ENCODE results near the gene SLAMF1. TPM values are rescaled to one million over a fixed set of nuclear protein-coding genes. Genes with fewer than 3 reads are reported as not detected.
A peak's percentile ranks its signal among the peaks of the same experiment; 100 is the strongest.

Gene SLAMF1
- total and polyA plus RNA-seq, 4 donors, result 0.09 to 1.1 (median 0.17) TPM

DNA sequence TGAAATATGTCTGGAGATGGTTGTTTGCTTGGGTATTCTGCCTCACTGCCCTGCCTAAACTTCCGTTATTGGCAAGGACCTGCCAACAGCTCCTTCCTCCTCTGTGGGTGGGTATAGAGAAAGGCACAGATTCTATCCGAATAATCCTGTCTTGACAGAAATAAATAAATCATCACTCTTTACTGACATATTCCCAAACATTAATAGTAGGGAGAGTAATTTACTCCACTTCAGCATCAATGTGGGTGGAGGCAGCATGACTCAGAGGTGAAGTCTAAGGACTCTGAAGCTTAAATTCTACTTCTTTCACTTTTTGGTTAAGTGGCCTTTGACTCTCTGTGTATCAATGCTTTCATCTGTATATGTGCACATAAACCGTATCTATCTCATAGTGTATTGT, 70.5 kb downstream of the SLAMF1 start:
- Histone ChIP-seq H3K9me3 (ENCODE audit: control insufficient read depth in 4 of 4, low read length in 3 of 4) (no peaks in the 10 kb centered on the region), H3K27me3 (ENCODE audit: control insufficient read depth in 4 of 4, insufficient read depth in 4 of 4, low read length in 3 of 4) (no peaks in the 10 kb centered on the region), H3K4me3 (ENCODE audit: low read depth in 1 of 3, low read length in 3 of 3) (no peak overlapping the region), H3K9ac (ENCODE audit: low read depth in 1 of 2, low read length in 2 of 2) (no peak overlapping the region), H3K27ac (ENCODE audit: low read depth in 1 of 2, low read length in 2 of 2) (peak overlapping the region in 1 of 2 donors; percentile 43), H3K4me1 (ENCODE audit: control insufficient read depth in 4 of 4, insufficient read depth in 4 of 4, low read length in 3 of 4) (no peaks in the 10 kb centered on the region), H3K36me3 (ENCODE audit: control insufficient read depth in 4 of 4, insufficient read depth in 3 of 4, low read depth in 1 of 4, low read length in 3 of 4) (no peaks in the 10 kb centered on the region)
- 82% methylated on average over 3 of the region's 3 CpGs for WGBS
- TF ChIP-seq, protein P1, sequence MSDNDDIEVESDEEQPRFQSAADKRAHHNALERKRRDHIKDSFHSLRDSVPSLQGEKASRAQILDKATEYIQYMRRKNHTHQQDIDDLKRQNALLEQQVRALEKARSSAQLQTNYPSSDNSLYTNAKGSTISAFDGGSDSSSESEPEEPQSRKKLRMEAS (IDR thresholded peaks at IDR 0.05), result no peak
- TF ChIP-seq FOXA2 (IDR thresholded peaks at IDR 0.05) (no peak), EGR1 (IDR thresholded peaks at IDR 0.05; ENCODE audit: low read depth in 2 of 2) (no peak), GABPA (IDR thresholded peaks at IDR 0.05 in 1 of 2, conservative IDR thresholded peaks at IDR 0.05 in 1 of 2) (no peak), SP1 (IDR thresholded peaks at IDR 0.05) (no peak), FOXA1 (IDR thresholded peaks at IDR 0.05) (no peak), HNF4A (conservative IDR thresholded peaks at IDR 0.05) (no peak), HNF4G (IDR thresholded peaks at IDR 0.05) (no peak), RXRA (IDR thresholded peaks at IDR 0.05) (no peak), NR2F2 (IDR thresholded peaks at IDR 0.05) (no peak), YY1 (IDR thresholded peaks at IDR 0.05) (no peak), TAF1 (conservative IDR thresholded peaks at IDR 0.05) (no peak), JUND (IDR thresholded peaks at IDR 0.05) (no peak), RAD21 (IDR thresholded peaks at IDR 0.05) (no peak)
- TF ChIP-seq, protein P2, sequence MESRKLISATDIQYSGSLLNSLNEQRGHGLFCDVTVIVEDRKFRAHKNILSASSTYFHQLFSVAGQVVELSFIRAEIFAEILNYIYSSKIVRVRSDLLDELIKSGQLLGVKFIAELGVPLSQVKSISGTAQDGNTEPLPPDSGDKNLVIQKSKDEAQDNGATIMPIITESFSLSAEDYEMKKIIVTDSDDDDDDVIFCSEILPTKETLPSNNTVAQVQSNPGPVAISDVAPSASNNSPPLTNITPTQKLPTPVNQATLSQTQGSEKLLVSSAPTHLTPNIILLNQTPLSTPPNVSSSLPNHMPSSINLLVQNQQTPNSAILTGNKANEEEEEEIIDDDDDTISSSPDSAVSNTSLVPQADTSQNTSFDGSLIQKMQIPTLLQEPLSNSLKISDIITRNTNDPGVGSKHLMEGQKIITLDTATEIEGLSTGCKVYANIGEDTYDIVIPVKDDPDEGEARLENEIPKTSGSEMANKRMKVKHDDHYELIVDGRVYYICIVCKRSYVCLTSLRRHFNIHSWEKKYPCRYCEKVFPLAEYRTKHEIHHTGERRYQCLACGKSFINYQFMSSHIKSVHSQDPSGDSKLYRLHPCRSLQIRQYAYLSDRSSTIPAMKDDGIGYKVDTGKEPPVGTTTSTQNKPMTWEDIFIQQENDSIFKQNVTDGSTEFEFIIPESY (IDR thresholded peaks at IDR 0.05), result no peak
- TF ChIP-seq, protein P3, sequence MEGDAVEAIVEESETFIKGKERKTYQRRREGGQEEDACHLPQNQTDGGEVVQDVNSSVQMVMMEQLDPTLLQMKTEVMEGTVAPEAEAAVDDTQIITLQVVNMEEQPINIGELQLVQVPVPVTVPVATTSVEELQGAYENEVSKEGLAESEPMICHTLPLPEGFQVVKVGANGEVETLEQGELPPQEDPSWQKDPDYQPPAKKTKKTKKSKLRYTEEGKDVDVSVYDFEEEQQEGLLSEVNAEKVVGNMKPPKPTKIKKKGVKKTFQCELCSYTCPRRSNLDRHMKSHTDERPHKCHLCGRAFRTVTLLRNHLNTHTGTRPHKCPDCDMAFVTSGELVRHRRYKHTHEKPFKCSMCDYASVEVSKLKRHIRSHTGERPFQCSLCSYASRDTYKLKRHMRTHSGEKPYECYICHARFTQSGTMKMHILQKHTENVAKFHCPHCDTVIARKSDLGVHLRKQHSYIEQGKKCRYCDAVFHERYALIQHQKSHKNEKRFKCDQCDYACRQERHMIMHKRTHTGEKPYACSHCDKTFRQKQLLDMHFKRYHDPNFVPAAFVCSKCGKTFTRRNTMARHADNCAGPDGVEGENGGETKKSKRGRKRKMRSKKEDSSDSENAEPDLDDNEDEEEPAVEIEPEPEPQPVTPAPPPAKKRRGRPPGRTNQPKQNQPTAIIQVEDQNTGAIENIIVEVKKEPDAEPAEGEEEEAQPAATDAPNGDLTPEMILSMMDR (IDR thresholded peaks at IDR 0.05; ENCODE audit: low read depth, low read length, missing input control), result no peak
- TF ChIP-seq, protein P4, sequence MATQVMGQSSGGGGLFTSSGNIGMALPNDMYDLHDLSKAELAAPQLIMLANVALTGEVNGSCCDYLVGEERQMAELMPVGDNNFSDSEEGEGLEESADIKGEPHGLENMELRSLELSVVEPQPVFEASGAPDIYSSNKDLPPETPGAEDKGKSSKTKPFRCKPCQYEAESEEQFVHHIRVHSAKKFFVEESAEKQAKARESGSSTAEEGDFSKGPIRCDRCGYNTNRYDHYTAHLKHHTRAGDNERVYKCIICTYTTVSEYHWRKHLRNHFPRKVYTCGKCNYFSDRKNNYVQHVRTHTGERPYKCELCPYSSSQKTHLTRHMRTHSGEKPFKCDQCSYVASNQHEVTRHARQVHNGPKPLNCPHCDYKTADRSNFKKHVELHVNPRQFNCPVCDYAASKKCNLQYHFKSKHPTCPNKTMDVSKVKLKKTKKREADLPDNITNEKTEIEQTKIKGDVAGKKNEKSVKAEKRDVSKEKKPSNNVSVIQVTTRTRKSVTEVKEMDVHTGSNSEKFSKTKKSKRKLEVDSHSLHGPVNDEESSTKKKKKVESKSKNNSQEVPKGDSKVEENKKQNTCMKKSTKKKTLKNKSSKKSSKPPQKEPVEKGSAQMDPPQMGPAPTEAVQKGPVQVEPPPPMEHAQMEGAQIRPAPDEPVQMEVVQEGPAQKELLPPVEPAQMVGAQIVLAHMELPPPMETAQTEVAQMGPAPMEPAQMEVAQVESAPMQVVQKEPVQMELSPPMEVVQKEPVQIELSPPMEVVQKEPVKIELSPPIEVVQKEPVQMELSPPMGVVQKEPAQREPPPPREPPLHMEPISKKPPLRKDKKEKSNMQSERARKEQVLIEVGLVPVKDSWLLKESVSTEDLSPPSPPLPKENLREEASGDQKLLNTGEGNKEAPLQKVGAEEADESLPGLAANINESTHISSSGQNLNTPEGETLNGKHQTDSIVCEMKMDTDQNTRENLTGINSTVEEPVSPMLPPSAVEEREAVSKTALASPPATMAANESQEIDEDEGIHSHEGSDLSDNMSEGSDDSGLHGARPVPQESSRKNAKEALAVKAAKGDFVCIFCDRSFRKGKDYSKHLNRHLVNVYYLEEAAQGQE (IDR thresholded peaks at IDR 0.05), result no peak
- no peak for DNase-seq (ENCODE audit: low spot score)

DNA sequence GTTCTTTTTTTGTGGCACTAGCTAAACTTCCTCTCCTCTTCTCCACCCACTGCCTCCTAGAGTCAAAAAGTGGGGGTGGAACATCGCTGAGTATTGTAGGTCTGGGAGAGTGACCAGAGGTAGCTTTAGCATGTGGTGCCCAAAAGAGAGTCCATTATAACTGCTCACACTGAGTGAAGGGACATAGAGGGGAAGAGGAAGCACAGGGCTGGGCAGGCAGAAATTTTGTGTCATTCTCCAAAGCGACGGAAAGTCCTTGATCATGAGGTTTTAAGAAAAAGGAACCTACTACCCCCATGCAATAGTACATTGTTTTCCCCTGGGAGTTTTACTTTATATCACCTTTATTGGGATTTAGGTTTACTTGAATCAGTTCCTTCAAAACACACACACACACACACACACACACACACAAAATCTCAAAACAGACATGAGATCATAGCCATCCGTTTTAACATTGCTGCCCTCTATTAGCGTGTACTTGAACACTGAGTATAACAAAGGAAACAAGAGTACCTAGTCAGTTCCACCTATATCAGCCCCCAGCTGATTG, 71.7 kb downstream of the SLAMF1 start:
- Histone ChIP-seq H3K9ac (ENCODE audit: low read depth in 1 of 2, low read length in 2 of 2) (no peak overlapping the region), H3K36me3 (ENCODE audit: control insufficient read depth in 4 of 4, insufficient read depth in 3 of 4, low read depth in 1 of 4, low read length in 3 of 4) (no peaks in the 10 kb centered on the region), H3K9me3 (ENCODE audit: control insufficient read depth in 4 of 4, low read length in 3 of 4) (no peaks in the 10 kb centered on the region), H3K4me3 (ENCODE audit: low read depth in 1 of 3, low read length in 3 of 3) (no peak overlapping the region), H3K27ac (ENCODE audit: low read depth in 1 of 2, low read length in 2 of 2) (peak overlapping the region; percentile 29 to 43), H3K27me3 (ENCODE audit: control insufficient read depth in 4 of 4, insufficient read depth in 4 of 4, low read length in 3 of 4) (no peaks in the 10 kb centered on the region), H3K4me1 (ENCODE audit: control insufficient read depth in 4 of 4, insufficient read depth in 4 of 4, low read length in 3 of 4) (no peaks in the 10 kb centered on the region)
- TF ChIP-seq SP1 (IDR thresholded peaks at IDR 0.05) (no peak), HNF4G (IDR thresholded peaks at IDR 0.05) (no peak), FOXA2 (IDR thresholded peaks at IDR 0.05) (no peak), FOXA1 (IDR thresholded peaks at IDR 0.05) (no peak), HNF4A (conservative IDR thresholded peaks at IDR 0.05) (no peak), JUND (IDR thresholded peaks at IDR 0.05) (no peak)
- TF ChIP-seq, protein P3 (IDR thresholded peaks at IDR 0.05; ENCODE audit: low read depth, low read length, missing input control), result no peak
- TF ChIP-seq, protein P4 (IDR thresholded peaks at IDR 0.05), result no peak
- TF ChIP-seq, protein P5, sequence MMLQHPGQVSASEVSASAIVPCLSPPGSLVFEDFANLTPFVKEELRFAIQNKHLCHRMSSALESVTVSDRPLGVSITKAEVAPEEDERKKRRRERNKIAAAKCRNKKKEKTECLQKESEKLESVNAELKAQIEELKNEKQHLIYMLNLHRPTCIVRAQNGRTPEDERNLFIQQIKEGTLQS (IDR thresholded peaks at IDR 0.05), result no peak
- no peak for DNase-seq (ENCODE audit: low spot score)
- 79% methylated on average over 5 of the region's 5 CpGs for WGBS
